Jurkat, Clone E6-1 (cell line): ENCODE results near the gene MYO1C.
"Not testable (repeated sequence)": the region's sequence is repeated elsewhere in the genome, so short reads cannot be mapped to it uniquely, and the experiment has no call there.

ENCODE experiments used
- DNase-seq: peaks from one replicate; pipeline ENCODE4 v3.0.0-alpha.2; 2011; ENCODE audit warnings: low read depth, low spot score
- H3K4me3 ChIP-seq: 2 replicates; pipeline ENCODE4 v1.5.1; 2011; ENCODE audit warnings: mild to moderate bottlenecking, low read length, control low read depth, moderate library complexity

MYO1C gene

GRCh38 chr17:1511756-1512321 lies 19.4 kb upstream of the MYO1C start:
- H3K4me3 ChIP-seq = no peak overlapping the region
- no peak for DNase-seq

GRCh38 chr17:1511290-1511689 lies 18.8 kb upstream of the MYO1C start:
- DNase-seq = no peak
- no peak overlapping the region for H3K4me3 ChIP-seq

GRCh38 chr17:1509290-1509881 lies 16.9 kb upstream of the MYO1C start:
- DNase-seq = no peak
- no peak overlapping the region for H3K4me3 ChIP-seq

GRCh38 chr17:1508709-1509108 lies 16.2 kb upstream of the MYO1C start:
- not testable (repeated sequence) for DNase-seq, H3K4me3 ChIP-seq

GRCh38 chr17:1506649-1507267 lies 14.3 kb upstream of the MYO1C start:
- H3K4me3 ChIP-seq = no peak overlapping the region
- DNase-seq = no peak

GRCh38 chr17:1505586-1505985 lies 13.1 kb upstream of the MYO1C start:
- DNase-seq = no peak
- H3K4me3 ChIP-seq = no peak overlapping the region

- H3K4me3 ChIP-seq = no peak overlapping the region
- DNase-seq = no peak
Observed at GRCh38 chr17:1504866-1505265, 12.4 kb upstream of the MYO1C start.

- H3K4me3 ChIP-seq = no peak overlapping the region
- DNase-seq = no peak
Observed at GRCh38 chr17:1503699-1504098, 11.2 kb upstream of the MYO1C start.

GRCh38 chr17:1498869-1499268 lies 6.4 kb upstream of the MYO1C start:
- no peak for DNase-seq
- H3K4me3 ChIP-seq = no peak overlapping the region

- DNase-seq = no peak
- no peak overlapping the region for H3K4me3 ChIP-seq
Observed at GRCh38 chr17:1498233-1498632, 5.7 kb upstream of the MYO1C start.

- DNase-seq = no peak
- no peak overlapping the region for H3K4me3 ChIP-seq
Observed at GRCh38 chr17:1497831-1498230, 5.3 kb upstream of the MYO1C start.

- DNase-seq = no peak
- no peak overlapping the region for H3K4me3 ChIP-seq
Observed at GRCh38 chr17:1496869-1497268, 4.4 kb upstream of the MYO1C start.

- no peak for DNase-seq
- H3K4me3 ChIP-seq = no peak overlapping the region
Observed at GRCh38 chr17:1495265-1495989, 2.9 kb upstream of the MYO1C start.

- no peak for DNase-seq
Observed at GRCh38 chr17:1494736-1495253, 2.3 kb upstream of the MYO1C start.

GRCh38 chr17:1494203-1494602 lies 1.7 kb upstream of the MYO1C start:
- DNase-seq = no peak

More at GRCh38 chr17:1494736-1495253, 2.3 kb upstream of the MYO1C start:
- no peak overlapping the region for H3K4me3 ChIP-seq

GRCh38 chr17:1493291-1493980 lies 950 bp upstream of the MYO1C start:
- no peak for DNase-seq

More at GRCh38 chr17:1494203-1494602, 1.7 kb upstream of the MYO1C start:
- H3K4me3 ChIP-seq = no peak overlapping the region

GRCh38 chr17:1491443-1492248 lies 840 bp downstream of the MYO1C start:
- peak overlapping the region; percentile 74 for H3K4me3 ChIP-seq
- DNase-seq = no peak

More at GRCh38 chr17:1493291-1493980, 950 bp upstream of the MYO1C start:
- no peak overlapping the region for H3K4me3 ChIP-seq

- DNase-seq = peak; percentile 27
- H3K4me3 ChIP-seq = peak overlapping the region; percentile 74
Observed at GRCh38 chr17:1490643-1491442, 1.6 kb downstream of the MYO1C start.
